HG02943 (cell line): Measurements from ENCODE around the gene PGM1.
A peak's percentile ranks its signal among the peaks of the same experiment; 100 is the strongest.

Source experiments
- ATAC-seq: cut with Tn5 transposase; IDR thresholded peaks from one replicate; pipeline ENCODE4 v1.9.1; 2021; ENCODE audit warnings: mild to moderate bottlenecking, low read depth, moderate library complexity; ENCODE audit not compliant: unreplicated experiment

Gene PGM1

DNA sequence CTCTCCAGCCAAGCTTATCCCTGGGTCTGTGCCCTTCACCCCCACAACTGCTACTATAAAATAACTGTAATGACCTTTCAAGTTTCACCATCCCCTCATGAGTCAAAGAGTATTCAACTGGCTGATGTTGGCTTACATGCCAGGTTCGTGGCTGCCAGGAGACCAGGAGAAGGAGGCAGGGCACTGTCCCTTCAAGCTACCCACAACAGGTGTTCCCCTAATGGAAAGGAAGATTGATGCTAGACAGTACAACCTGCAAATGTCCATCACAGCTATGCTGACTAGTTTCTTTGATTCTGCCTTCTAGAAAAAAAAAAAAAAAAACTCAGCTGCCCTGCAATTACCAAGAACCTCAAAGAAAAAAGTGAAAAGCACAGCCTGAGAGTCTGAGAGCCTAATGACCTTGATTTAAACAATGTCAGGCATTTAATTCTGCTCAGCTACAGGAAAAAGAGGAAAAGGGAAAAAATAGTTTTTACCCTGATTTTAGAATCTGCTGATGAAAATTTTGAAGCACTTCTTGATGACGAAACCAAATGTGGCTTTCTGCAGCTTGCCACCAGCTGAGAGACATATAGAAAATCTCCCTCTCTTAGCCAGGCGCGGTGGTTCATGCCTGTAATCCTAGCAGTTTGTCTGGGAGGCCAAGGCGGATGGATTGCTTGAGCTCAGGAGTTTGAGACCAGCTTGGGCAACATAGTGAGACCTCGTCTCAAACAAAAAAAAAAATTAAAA is 97.9 kb downstream of the PGM1 start:
- ATAC-seq: no peak

- no peak for ATAC-seq
These were observed 98.7 kb downstream of the PGM1 start for GRCh38 chr1:63691701-63692425.

GRCh38 chr1:63693944-63694571 is 100.8 kb downstream of the PGM1 start:
- no peak for ATAC-seq

- no peak for ATAC-seq
These were observed 105.0 kb downstream of the PGM1 start for GRCh38 chr1:63698001-63698838.

GRCh38 chr1:63701187-63701586 is 108.0 kb downstream of the PGM1 start:
- ATAC-seq: no peak

DNA sequence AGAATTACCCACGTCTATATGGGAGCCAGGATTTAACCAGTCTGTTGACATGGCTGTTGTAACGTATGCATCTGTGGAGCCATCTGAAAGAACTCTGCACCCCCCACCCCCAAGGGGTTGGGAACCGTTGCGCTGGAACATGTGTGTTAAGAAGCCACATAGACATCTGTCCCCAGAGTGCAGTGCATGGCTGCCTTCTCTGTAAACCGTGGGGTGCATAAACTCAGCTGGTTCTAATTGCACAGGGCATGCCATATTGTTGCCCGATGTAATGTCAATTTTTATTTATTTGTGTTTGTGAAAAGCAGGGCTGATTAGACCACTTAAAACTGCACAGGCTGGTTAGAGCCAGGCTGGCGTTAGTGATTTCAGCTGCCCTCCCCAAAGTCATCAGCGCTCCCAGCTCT is 110.5 kb downstream of the PGM1 start:
- no peak for ATAC-seq

- no peak for ATAC-seq
These were observed 111.2 kb downstream of the PGM1 start for GRCh38 chr1:63704443-63704842.

DNA sequence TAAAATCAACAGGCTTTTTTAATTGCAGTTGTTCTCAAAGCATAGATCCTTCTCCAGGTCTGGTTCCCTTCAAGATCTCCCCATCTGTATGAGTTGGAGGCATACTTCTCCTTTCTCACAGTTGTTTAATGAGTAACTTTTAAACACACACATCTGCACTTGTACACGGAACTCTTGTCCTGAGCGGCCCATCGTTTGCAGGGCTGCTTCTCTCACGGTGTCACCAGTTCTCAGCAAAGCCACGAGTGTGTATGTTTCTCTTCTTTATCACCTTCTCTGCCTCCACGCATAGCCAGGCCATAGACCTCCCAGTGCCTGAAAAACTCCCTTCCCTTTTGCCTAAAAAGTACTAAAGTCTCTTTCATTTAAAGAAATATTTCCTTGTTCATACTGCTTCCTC is 111.9 kb downstream of the PGM1 start:
- ATAC-seq: peak; percentile 82

DNA sequence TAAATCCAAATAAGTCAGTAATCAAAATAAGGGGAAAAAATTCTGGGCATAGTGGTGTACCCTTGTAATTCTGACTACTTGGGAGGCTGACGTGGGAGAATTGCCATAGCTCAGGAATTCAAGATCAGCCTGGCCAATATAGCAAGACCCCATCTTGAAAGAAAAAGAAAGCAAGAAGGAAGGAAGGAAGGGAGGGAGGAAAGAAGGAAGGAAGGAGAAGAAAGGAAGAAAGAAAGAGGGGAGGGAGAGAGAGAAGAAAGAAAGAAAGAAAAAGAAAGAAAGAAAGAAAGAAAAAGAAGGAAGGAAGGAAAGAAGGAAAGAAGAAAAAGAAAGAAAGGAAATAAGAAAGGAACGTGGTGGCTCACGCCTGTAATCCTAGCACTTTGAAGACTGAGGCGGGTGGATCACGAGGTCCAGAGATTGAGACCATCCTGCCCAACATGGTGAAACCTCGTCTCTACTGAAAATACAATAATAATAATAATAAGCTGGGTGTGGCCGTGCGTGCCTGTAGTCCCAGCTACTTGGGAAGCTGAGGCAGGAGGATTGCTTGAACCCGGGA is 116.1 kb downstream of the PGM1 start:
- ATAC-seq: no peak
